GM19468 (cell line): ENCODE results near the gene ANGPTL8.

Experiments used
- ATAC-seq: cut with Tn5 transposase; IDR thresholded peaks from one replicate; pipeline ENCODE4 v1.9.1; 2021; ENCODE audit warnings: mild to moderate bottlenecking, moderate library complexity, moderate number of reproducible peaks; ENCODE audit not compliant: unreplicated experiment; ENCODE audit errors: extremely low read depth

ANGPTL8 gene

GRCh38 chr19:11284515-11284914 lies 45.1 kb downstream of the ANGPTL8 start:
- no peak for ATAC-seq

GRCh38 chr19:11286312-11286974 lies 47.0 kb downstream of the ANGPTL8 start:
- no peak for ATAC-seq

DNA sequence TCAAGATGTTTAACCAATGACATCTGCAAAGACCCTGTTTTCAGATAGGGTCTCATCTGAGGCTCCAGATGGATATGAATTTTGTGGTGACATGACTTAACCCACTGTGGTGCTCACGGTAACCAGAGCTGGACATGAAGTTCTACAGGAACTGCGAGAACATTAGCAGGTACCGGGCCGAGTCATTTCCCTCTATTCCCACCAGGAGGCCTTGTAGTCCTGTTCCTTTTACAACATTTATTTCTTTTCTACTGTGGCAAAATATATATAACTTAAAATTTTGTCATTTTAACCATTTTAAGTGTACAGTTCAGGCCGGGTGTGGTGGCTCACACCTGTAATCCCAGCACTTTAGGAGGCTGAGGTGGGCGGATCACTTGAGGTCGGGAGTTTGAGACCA lies 48.9 kb downstream of the ANGPTL8 start:
- ATAC-seq: no peak

DNA sequence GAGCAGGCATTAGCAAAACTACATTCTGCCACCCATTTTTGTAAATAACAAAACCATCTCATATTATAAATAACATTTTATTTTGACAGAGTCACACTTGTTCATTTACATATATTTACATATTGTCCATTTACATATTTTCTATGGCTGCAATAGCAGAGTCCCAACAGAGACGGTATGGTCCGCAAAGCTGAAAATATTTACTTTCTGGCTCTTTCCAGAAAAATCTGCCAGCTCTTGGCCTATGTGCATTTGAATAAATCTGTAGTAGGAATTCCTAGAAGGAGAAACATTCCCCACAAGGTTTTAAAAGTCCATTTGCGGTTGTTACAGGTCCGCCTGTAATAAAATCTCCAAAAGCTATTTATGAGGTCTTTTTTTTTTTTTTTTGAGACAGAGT lies 50.8 kb downstream of the ANGPTL8 start:
- ATAC-seq: no peak

GRCh38 chr19:11291415-11291814 lies 52.0 kb downstream of the ANGPTL8 start:
- ATAC-seq: no peak
